Stimulated activated memory B cell treated with anti-CD40 and anti-IgM and Interleukin-4, amounts not matched to agents 10 μg/mL and 1 μg/mL and 100 μg/mL, for 72 hours (primary cell): ENCODE data around the gene TADA3.

Experiments used
- ATAC-seq: fragments of 150-1000 bp; cut with Tn5 transposase; 2 replicates; pipeline ENCODE4 v1.10.0; 2021
- H3K27ac Mint-ChIP-seq: one replicate; pipeline ENCODE4 v1.8.0; 2022; ENCODE audit warnings: mild to moderate bottlenecking, mixed read lengths
- H3K27me3 Mint-ChIP-seq: one replicate; pipeline ENCODE4 v1.8.0; 2022; ENCODE audit warnings: mixed read lengths
- H3K36me3 Mint-ChIP-seq: one replicate; pipeline ENCODE4 v1.8.0; 2022; ENCODE audit warnings: mixed read lengths
- H3K4me1 Mint-ChIP-seq: one replicate; pipeline ENCODE4 v1.8.0; 2022; ENCODE audit warnings: mixed read lengths
- H3K4me3 Mint-ChIP-seq: one replicate; pipeline ENCODE4 v1.8.0; 2022; ENCODE audit warnings: mild to moderate bottlenecking, moderate library complexity, mixed read lengths
- H3K9me3 Mint-ChIP-seq: one replicate; pipeline ENCODE4 v1.8.0; 2022; ENCODE audit warnings: mixed read lengths

The TADA3 gene

GRCh38 chr3:9767418-9767817 lies 24.9 kb downstream of the TADA3 start:
- ATAC-seq, result no peak
- Mint-ChIP-seq H3K27ac (peak overlapping the region; percentile 26), H3K27me3 (peaks cover 20% of the 10 kb centered on the region), H3K9me3 (no peaks in the 10 kb centered on the region), H3K4me1 (peaks cover 33% of the 10 kb centered on the region), H3K4me3 (no peak overlapping the region), H3K36me3 (peaks cover 10% of the 10 kb centered on the region)

GRCh38 chr3:9765865-9766264 lies 26.4 kb downstream of the TADA3 start:
- peaks cover 33% of the 10 kb centered on the region for H3K4me1 Mint-ChIP-seq
- H3K36me3 Mint-ChIP-seq, result peaks cover 17% of the 10 kb centered on the region
- no peak overlapping the region for H3K4me3 Mint-ChIP-seq
- peaks cover 17% of the 10 kb centered on the region for H3K27me3 Mint-ChIP-seq
- ATAC-seq, result no peak
- no peaks in the 10 kb centered on the region for H3K9me3 Mint-ChIP-seq
- H3K27ac Mint-ChIP-seq, result no peak overlapping the region

- Mint-ChIP-seq H3K36me3 (peaks cover 41% of the 10 kb centered on the region), H3K27me3 (no peaks in the 10 kb centered on the region), H3K9me3 (no peaks in the 10 kb centered on the region), H3K27ac (no peak overlapping the region), H3K4me1 (peaks cover 9% of the 10 kb centered on the region), H3K4me3 (no peak overlapping the region)
- no peak for ATAC-seq
Observed at GRCh38 chr3:9762871-9763270, 29.4 kb downstream of the TADA3 start.

- H3K36me3 Mint-ChIP-seq, result peaks cover 49% of the 10 kb centered on the region
Observed at GRCh38 chr3:9761919-9762318, 30.4 kb downstream of the TADA3 start.

GRCh38 chr3:9760779-9761505 lies 31.3 kb downstream of the TADA3 start:
- Mint-ChIP-seq H3K27me3 (no peaks in the 10 kb centered on the region), H3K27ac (no peak overlapping the region), H3K9me3 (no peaks in the 10 kb centered on the region), H3K4me3 (no peak overlapping the region), H3K4me1 (no peaks in the 10 kb centered on the region), H3K36me3 (peaks cover 58% of the 10 kb centered on the region)
- no peak for ATAC-seq

More at GRCh38 chr3:9761919-9762318, 30.4 kb downstream of the TADA3 start:
- Mint-ChIP-seq H3K9me3 (no peaks in the 10 kb centered on the region), H3K27ac (no peak overlapping the region), H3K27me3 (no peaks in the 10 kb centered on the region), H3K4me1 (no peaks in the 10 kb centered on the region), H3K4me3 (no peak overlapping the region)
- no peak for ATAC-seq

GRCh38 chr3:9757427-9757826 lies 34.8 kb downstream of the TADA3 start:
- Mint-ChIP-seq H3K36me3 (peaks cover 76% of the 10 kb centered on the region), H3K9me3 (no peaks in the 10 kb centered on the region), H3K4me3 (no peak overlapping the region), H3K27ac (no peak overlapping the region), H3K4me1 (peaks cover 15% of the 10 kb centered on the region), H3K27me3 (no peaks in the 10 kb centered on the region)
- no peak for ATAC-seq

- H3K4me3 Mint-ChIP-seq, result no peak overlapping the region
- ATAC-seq, result no peak
- H3K9me3 Mint-ChIP-seq, result no peaks in the 10 kb centered on the region
- H3K36me3 Mint-ChIP-seq, result peaks cover 65% of the 10 kb centered on the region
- peaks cover 38% of the 10 kb centered on the region for H3K4me1 Mint-ChIP-seq
- no peak overlapping the region for H3K27ac Mint-ChIP-seq
- no peaks in the 10 kb centered on the region for H3K27me3 Mint-ChIP-seq
Observed at GRCh38 chr3:9754678-9755077, 37.6 kb downstream of the TADA3 start.

- H3K4me1 Mint-ChIP-seq, result peaks cover 68% of the 10 kb centered on the region
- H3K9me3 Mint-ChIP-seq, result no peaks in the 10 kb centered on the region
- no peaks in the 10 kb centered on the region for H3K27me3 Mint-ChIP-seq
- H3K27ac Mint-ChIP-seq, result peak overlapping the region; percentile 85
- H3K36me3 Mint-ChIP-seq, result peaks cover 49% of the 10 kb centered on the region
- no peak for ATAC-seq
- H3K4me3 Mint-ChIP-seq, result peak overlapping the region; percentile 87
Observed at GRCh38 chr3:9750556-9751411, 41.5 kb downstream of the TADA3 start.

- peak within 1 kb of the TSS; percentile 85 for H3K27ac Mint-ChIP-seq
Observed at GRCh38 chr3:9749645-9750555, 42.4 kb downstream of the TADA3 start, which contains the start of gene OGG1. Gene OGG1, plus strand, starts transcription at chr3:9749952. Its CDS starts 335 bp downstream, at chr3:9750287.

GRCh38 chr3:9749296-9749644 lies 43.0 kb downstream of the TADA3 start:
- Mint-ChIP-seq H3K4me1 (peaks cover 60% of the 10 kb centered on the region), H3K36me3 (peaks cover 55% of the 10 kb centered on the region), H3K27ac (peak overlapping the region; percentile 85), H3K27me3 (no peaks in the 10 kb centered on the region), H3K4me3 (peak overlapping the region; percentile 87), H3K9me3 (no peaks in the 10 kb centered on the region)
- ATAC-seq, result no peak

More at GRCh38 chr3:9749645-9750555, 42.4 kb downstream of the TADA3 start, which contains the start of gene OGG1:
- peaks cover 55% of the 10 kb centered on the region for H3K36me3 Mint-ChIP-seq
- H3K9me3 Mint-ChIP-seq, result no peaks in the 10 kb centered on the region
- H3K4me1 Mint-ChIP-seq, result peaks cover 66% of the 10 kb centered on the region
- no peaks in the 10 kb centered on the region for H3K27me3 Mint-ChIP-seq
- peak within 1 kb of the TSS; percentile 87 for H3K4me3 Mint-ChIP-seq
- peak; percentile 96 for ATAC-seq

- peaks cover 58% of the 10 kb centered on the region for H3K36me3 Mint-ChIP-seq
- no peaks in the 10 kb centered on the region for H3K27me3 Mint-ChIP-seq
- no peak overlapping the region for H3K27ac Mint-ChIP-seq
- peaks cover 58% of the 10 kb centered on the region for H3K4me1 Mint-ChIP-seq
- H3K9me3 Mint-ChIP-seq, result no peaks in the 10 kb centered on the region
- no peak for ATAC-seq
- no peak overlapping the region for H3K4me3 Mint-ChIP-seq
Observed at GRCh38 chr3:9748031-9748430, 44.2 kb downstream of the TADA3 start.

GRCh38 chr3:9747267-9747666 lies 45.0 kb downstream of the TADA3 start:
- no peak for ATAC-seq
- peaks cover 59% of the 10 kb centered on the region for H3K36me3 Mint-ChIP-seq
- H3K27me3 Mint-ChIP-seq, result no peaks in the 10 kb centered on the region
- no peak overlapping the region for H3K4me3 Mint-ChIP-seq
- peaks cover 52% of the 10 kb centered on the region for H3K4me1 Mint-ChIP-seq
- no peak overlapping the region for H3K27ac Mint-ChIP-seq
- H3K9me3 Mint-ChIP-seq, result no peaks in the 10 kb centered on the region

GRCh38 chr3:9746330-9746729 lies 45.9 kb downstream of the TADA3 start:
- Mint-ChIP-seq H3K27ac (no peak overlapping the region), H3K36me3 (peaks cover 62% of the 10 kb centered on the region), H3K9me3 (no peaks in the 10 kb centered on the region), H3K4me3 (no peak overlapping the region), H3K27me3 (no peaks in the 10 kb centered on the region), H3K4me1 (peaks cover 43% of the 10 kb centered on the region)
- no peak for ATAC-seq

- Mint-ChIP-seq H3K9me3 (no peaks in the 10 kb centered on the region), H3K27me3 (no peaks in the 10 kb centered on the region), H3K27ac (no peak overlapping the region), H3K4me1 (peaks cover 34% of the 10 kb centered on the region), H3K36me3 (peaks cover 70% of the 10 kb centered on the region), H3K4me3 (no peak overlapping the region)
- ATAC-seq, result no peak
Observed at GRCh38 chr3:9745521-9745920, 46.8 kb downstream of the TADA3 start.

- no peak overlapping the region for H3K27ac Mint-ChIP-seq
- peaks cover 82% of the 10 kb centered on the region for H3K36me3 Mint-ChIP-seq
- H3K4me1 Mint-ChIP-seq, result peaks cover 25% of the 10 kb centered on the region
- no peak overlapping the region for H3K4me3 Mint-ChIP-seq
- H3K27me3 Mint-ChIP-seq, result no peaks in the 10 kb centered on the region
- H3K9me3 Mint-ChIP-seq, result no peaks in the 10 kb centered on the region
- no peak for ATAC-seq
Observed at GRCh38 chr3:9744162-9744561, 48.1 kb downstream of the TADA3 start.
